Stomach smooth muscle (tissue), 2 donors: ENCODE results near the gene LDLRAD4.
"Not testable (repeated sequence)": the region's sequence is repeated elsewhere in the genome, so short reads cannot be mapped to it uniquely, and the experiment has no call there.

ENCODE experiments used
- H3K27ac ChIP-seq: one replicate; pipeline ENCODE4 v1.7.0; 2013; ENCODE audit warnings: mild to moderate bottlenecking, low read length, inconsistent platforms
- H3K27me3 ChIP-seq, 2 donors: one replicate each; pipeline ENCODE4 v1.7.0; 2013; ENCODE audit warnings: low read length in 2 of 2; ENCODE audit not compliant: insufficient read depth in 2 of 2, control insufficient read depth in 1 of 2
- H3K36me3 ChIP-seq, 2 donors: one replicate each; pipeline ENCODE4 v1.7.0; 2013; ENCODE audit warnings: low read length in 2 of 2; ENCODE audit not compliant: control insufficient read depth in 2 of 2, insufficient read depth in 2 of 2
- H3K4me1 ChIP-seq: one replicate; pipeline ENCODE4 v1.7.0; 2013; ENCODE audit warnings: low read length; ENCODE audit not compliant: control insufficient read depth, insufficient read depth
- H3K4me3 ChIP-seq, 2 donors: one replicate each; pipeline ENCODE4 v1.7.0; 2013; ENCODE audit warnings: low read length in 2 of 2
- H3K9ac ChIP-seq, 2 donors: one replicate each; pipeline ENCODE4 v1.7.0; 2013; ENCODE audit warnings: low read length in 2 of 2, mild to moderate bottlenecking in 1 of 2
- H3K9me3 ChIP-seq, 2 donors: one replicate each; pipeline ENCODE4 v1.7.0; 2013; ENCODE audit warnings: low read length in 2 of 2; ENCODE audit not compliant: control insufficient read depth in 2 of 2
- donor health status: healthy.
- donor health status: Pancreatic carcinoma.

The LDLRAD4 gene

GRCh38 chr18:13337369-13337768 lies 118.8 kb downstream of the LDLRAD4 start:
- H3K4me1 ChIP-seq, result no peaks in the 10 kb centered on the region
- no peak overlapping the region for H3K27ac ChIP-seq
- no peak overlapping the region for H3K4me3 ChIP-seq
- no peaks in the 10 kb centered on the region for H3K27me3 ChIP-seq
- no peak overlapping the region for H3K9ac ChIP-seq
- no peaks in the 10 kb centered on the region for H3K9me3 ChIP-seq
- H3K36me3 ChIP-seq, result no peaks in the 10 kb centered on the region

- no peak overlapping the region for H3K9ac ChIP-seq
- H3K36me3 ChIP-seq, result no peaks in the 10 kb centered on the region
Observed at GRCh38 chr18:13338318-13338717, 119.8 kb downstream of the LDLRAD4 start.

DNA sequence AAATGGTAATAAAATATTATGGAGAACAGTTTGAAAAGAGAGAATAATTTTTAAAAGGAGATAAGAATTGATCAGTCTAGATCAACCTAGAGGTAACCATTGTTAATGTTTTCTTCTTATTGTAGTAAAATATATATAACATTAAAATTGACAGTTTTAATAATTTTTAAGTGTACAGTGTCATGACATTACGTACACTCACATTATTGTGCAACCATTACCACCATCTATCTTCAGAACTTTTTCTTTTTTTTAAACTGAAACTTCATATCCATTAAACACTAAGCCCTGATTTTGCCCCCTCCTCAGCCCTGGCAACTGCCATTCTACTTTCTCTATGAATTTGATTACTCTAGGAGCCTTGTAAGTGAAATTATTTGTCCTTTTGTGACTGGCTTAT lies 121.1 kb downstream of the LDLRAD4 start:
- Histone ChIP-seq H3K27ac (no peak overlapping the region), H3K9ac (no peak overlapping the region), H3K27me3 (no peaks in the 10 kb centered on the region), H3K9me3 (no peaks in the 10 kb centered on the region), H3K36me3 (no peaks in the 10 kb centered on the region), H3K4me1 (no peaks in the 10 kb centered on the region), H3K4me3 (no peak overlapping the region)

More at GRCh38 chr18:13338318-13338717, 119.8 kb downstream of the LDLRAD4 start:
- H3K27ac ChIP-seq, result no peak overlapping the region
- H3K27me3 ChIP-seq, result no peaks in the 10 kb centered on the region
- no peaks in the 10 kb centered on the region for H3K9me3 ChIP-seq
- H3K4me1 ChIP-seq, result no peaks in the 10 kb centered on the region
- no peak overlapping the region for H3K4me3 ChIP-seq

DNA sequence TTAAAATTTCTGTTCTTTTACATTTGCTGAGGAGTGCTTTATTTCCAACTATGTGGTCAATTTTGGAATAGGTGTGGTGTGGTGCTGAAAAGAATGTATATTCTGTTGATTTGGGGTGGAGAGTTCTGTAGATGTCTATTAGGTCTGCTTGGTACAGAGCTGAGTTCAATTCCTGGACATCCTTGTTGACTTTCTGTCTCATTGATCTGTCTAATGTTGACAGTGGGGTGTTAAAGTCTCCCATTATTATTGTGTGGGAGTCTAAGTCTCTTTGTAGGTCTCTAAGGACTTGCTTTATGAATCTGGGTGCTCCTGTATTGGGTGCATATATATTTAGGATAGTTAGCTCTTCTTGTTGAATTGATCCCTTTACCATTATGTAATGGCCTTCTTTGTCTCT lies 127.9 kb downstream of the LDLRAD4 start:
- not testable (repeated sequence) for H3K27ac ChIP-seq, H3K4me3 ChIP-seq, H3K4me1 ChIP-seq, H3K27me3 ChIP-seq, H3K9me3 ChIP-seq, H3K9ac ChIP-seq, H3K36me3 ChIP-seq

DNA sequence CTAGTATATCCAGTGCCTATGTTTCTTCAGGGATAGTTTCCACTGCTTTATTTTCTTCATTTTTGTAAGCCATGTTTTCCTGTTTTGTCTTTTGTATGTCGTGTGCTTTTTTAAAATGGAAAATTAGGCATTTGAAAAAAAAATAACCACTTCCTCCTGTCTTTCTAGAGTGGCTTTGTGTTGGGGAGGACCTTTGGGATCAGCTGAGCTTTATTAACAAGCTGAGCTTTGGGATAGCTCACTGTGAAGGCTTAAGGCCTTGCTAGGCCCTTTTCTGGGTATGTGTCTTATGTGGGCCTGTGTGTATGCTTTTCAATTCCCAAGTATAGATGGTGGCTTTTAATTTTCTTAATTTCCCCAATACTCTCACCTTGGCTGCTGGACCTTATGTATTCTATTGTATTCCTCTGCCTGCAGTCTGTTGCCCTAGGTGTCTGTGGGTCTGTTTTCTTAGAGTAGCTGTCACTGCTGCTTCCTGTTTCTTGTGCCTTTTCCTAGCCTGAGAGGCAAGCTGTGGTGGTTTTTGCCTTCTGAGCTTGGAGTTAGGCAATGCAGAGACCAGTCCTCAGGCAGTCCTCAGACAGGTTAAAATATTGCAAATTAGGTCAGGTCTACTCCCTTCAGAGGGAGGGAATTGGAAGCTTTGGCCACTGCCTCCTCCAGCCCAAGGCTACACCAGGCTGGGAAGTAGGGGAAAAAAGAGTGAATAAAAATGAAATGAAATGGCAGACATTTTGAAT lies 134.7 kb downstream of the LDLRAD4 start:
- no peak overlapping the region for H3K27ac ChIP-seq

DNA sequence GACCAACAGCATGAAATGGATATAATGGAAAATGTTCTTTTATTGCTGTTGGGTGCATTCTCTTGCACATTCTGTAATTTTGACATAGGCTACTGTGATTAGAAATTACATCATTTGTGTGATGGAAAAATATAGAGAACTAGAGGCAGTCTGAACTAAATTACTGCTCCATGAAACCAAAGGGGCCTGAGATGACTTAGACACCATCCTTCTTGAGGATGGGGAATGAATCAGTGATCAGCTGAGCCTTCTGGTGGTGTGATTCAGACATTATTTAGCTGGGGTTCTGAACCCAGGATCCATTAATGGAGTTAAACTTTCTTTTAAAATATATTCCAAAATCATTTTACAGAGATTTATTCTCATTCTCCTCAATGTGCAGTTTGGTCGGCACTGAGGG lies 135.8 kb downstream of the LDLRAD4 start:
- Histone ChIP-seq H3K9me3 (no peaks in the 10 kb centered on the region), H3K36me3 (no peaks in the 10 kb centered on the region), H3K27ac (no peak overlapping the region), H3K27me3 (no peaks in the 10 kb centered on the region), H3K4me3 (no peak overlapping the region), H3K4me1 (peaks cover 6% of the 10 kb centered on the region), H3K9ac (no peak overlapping the region)

More for the DNA sequence above, 134.7 kb downstream of the LDLRAD4 start:
- no peaks in the 10 kb centered on the region for H3K27me3 ChIP-seq
- H3K4me1 ChIP-seq, result peaks cover 6% of the 10 kb centered on the region
- H3K9me3 ChIP-seq, result no peaks in the 10 kb centered on the region
- H3K4me3 ChIP-seq, result no peak overlapping the region
- no peak overlapping the region for H3K9ac ChIP-seq
- no peaks in the 10 kb centered on the region for H3K36me3 ChIP-seq

DNA sequence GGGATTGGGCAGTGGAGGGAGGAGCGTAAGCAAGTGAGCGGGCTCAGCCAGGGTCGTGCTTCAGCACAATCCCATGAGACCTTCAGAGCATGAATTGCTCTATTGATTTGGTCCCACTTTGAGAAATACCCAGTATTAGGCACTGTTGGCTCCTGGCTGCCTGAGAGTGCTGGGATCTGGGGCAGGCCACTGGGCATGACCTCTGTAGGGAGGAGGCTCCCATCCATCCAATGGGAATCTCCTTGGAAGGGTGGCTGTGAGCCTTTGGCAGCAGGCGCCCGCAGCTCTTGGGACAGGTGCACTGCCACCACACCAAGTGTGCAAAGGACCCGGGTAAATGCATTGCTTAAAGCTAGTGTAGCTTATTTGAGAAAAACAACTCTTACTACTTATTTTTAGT lies 137.5 kb downstream of the LDLRAD4 start:
- Histone ChIP-seq H3K27me3 (no peaks in the 10 kb centered on the region), H3K4me3 (no peak overlapping the region), H3K36me3 (no peaks in the 10 kb centered on the region), H3K9ac (no peak overlapping the region), H3K4me1 (peaks cover 6% of the 10 kb centered on the region), H3K9me3 (no peaks in the 10 kb centered on the region), H3K27ac (no peak overlapping the region)

DNA sequence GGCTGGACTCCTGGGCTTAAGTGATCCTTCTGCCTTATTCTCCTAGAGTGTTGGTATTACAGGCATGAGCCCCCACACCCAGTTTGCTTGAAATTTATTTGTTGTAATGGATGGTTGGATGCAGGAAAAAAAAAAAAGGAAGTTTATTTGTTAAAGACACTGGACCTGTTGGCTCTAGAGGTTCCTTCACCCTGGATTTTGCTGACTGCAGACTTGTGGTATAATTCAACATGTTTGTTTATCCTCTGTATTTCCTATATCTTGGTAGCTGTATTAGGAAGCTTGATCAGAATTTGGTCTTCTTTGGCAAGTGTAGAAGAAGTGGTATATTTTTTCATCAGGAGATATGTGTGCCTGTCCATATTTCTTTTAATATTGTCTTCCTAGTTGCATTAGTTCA lies 138.7 kb downstream of the LDLRAD4 start:
- Histone ChIP-seq H3K27ac (no peak overlapping the region), H3K27me3 (no peaks in the 10 kb centered on the region), H3K9ac (no peak overlapping the region), H3K4me1 (peaks cover 6% of the 10 kb centered on the region), H3K36me3 (no peaks in the 10 kb centered on the region), H3K4me3 (no peak overlapping the region), H3K9me3 (no peaks in the 10 kb centered on the region)

GRCh38 chr18:13359210-13359609 lies 140.7 kb downstream of the LDLRAD4 start:
- Histone ChIP-seq H3K4me3 (no peak overlapping the region), H3K9me3 (no peaks in the 10 kb centered on the region), H3K27me3 (no peaks in the 10 kb centered on the region), H3K36me3 (no peaks in the 10 kb centered on the region), H3K27ac (no peak overlapping the region), H3K9ac (no peak overlapping the region), H3K4me1 (peaks cover 3% of the 10 kb centered on the region)

DNA sequence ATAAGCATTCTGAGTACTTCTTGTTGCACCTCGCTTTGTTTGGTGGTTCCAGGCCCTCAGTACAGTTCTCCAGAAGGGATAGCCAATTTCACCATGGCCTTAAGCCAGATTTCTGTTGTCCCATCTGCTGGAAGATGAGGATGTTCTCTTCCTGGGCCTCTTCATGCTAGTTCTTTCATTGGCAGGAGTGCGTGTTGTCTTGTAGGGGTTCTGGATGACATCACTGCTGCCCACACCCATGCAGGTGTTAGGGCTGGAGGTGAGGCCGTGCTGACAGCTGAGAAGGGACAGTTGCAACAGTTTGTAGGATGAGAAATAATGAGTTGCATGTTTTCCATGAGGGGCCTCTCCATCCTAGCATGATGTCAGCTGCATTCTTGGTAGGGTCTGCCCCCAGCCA lies 142.9 kb downstream of the LDLRAD4 start:
- Histone ChIP-seq H3K9ac (no peak overlapping the region), H3K27me3 (no peaks in the 10 kb centered on the region), H3K9me3 (no peaks in the 10 kb centered on the region), H3K36me3 (no peaks in the 10 kb centered on the region), H3K4me1 (peaks cover 8% of the 10 kb centered on the region), H3K4me3 (no peak overlapping the region), H3K27ac (no peak overlapping the region)

DNA sequence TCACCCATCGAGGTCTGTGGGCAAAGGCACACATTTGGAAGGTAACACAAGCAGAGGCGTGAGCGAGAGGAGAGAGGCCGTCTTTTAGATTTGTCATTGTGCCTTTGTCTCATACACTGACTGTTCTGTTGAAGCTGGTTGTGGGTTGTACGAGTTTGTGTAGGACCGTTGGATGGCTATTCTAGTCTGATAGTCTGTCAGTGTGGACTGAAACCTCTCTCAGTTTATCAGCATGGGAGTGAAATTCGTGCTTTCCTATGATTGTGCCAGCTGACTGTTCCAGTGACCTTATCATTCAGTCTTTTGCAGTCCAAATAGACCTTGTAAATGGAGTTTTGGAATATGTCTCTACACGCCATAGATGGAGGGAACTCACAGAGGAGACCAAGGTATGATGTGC lies 143.5 kb downstream of the LDLRAD4 start:
- Histone ChIP-seq H3K27me3 (no peaks in the 10 kb centered on the region), H3K9me3 (no peaks in the 10 kb centered on the region), H3K4me1 (peaks cover 8% of the 10 kb centered on the region), H3K9ac (no peak overlapping the region), H3K27ac (no peak overlapping the region), H3K4me3 (no peak overlapping the region), H3K36me3 (no peaks in the 10 kb centered on the region)
